ENCODE measurements around the gene FBN2.

Gene FBN2

GRCh38 chr5:128259607-128260021 is 278.4 kb downstream of the FBN2 start:
- TF ChIP-seq CTCF (IDR thresholded peaks at IDR 0.05; ENCODE audit: low read depth, low read length) = no peak
- H3K9me3 ChIP-seq (ENCODE audit: severe bottlenecking) = no peaks in the 10 kb centered on the region
- H3K4me3 ChIP-seq (ENCODE audit: low read depth, low read length) = no peak overlapping the region
- no peak overlapping the region for H3K27ac ChIP-seq
- no peaks in the 10 kb centered on the region for H3K27me3 ChIP-seq (ENCODE audit: insufficient read depth, low read depth, severe bottlenecking)
- no peaks in the 10 kb centered on the region for H3K36me3 ChIP-seq
- DNase-seq = no peak

DNA sequence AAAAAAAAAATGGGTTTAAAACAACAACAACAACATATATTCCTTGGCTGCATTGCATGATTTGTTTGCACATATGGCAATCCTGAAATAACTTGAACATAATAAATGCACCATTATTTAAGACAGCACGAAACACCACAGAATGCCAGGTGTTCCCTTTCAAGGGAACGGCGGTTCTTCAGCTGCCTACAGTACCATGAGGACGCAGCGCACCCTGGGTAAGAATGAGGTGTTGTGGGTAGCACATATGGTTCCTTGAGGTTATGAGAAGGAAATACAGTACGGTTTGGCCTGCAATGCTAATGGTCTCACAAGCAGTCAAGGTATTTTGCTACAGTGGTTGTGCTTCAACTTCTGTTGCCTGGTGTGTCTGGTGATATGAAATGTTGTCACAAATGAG is 279.7 kb downstream of the FBN2 start:
- H3K27me3 ChIP-seq (ENCODE audit: insufficient read depth, low read depth, severe bottlenecking) = no peaks in the 10 kb centered on the region
- H3K9me3 ChIP-seq (ENCODE audit: severe bottlenecking) = no peaks in the 10 kb centered on the region
- DNase-seq = no peak
- no peak overlapping the region for H3K27ac ChIP-seq
- H3K36me3 ChIP-seq = no peaks in the 10 kb centered on the region
- TF ChIP-seq CTCF (IDR thresholded peaks at IDR 0.05; ENCODE audit: low read depth, low read length) = no peak
- no peak overlapping the region for H3K4me3 ChIP-seq (ENCODE audit: low read depth, low read length)

GRCh38 chr5:128257076-128257475 is 281.0 kb downstream of the FBN2 start:
- no peaks in the 10 kb centered on the region for H3K36me3 ChIP-seq
- no peaks in the 10 kb centered on the region for H3K27me3 ChIP-seq (ENCODE audit: insufficient read depth, low read depth, severe bottlenecking)
- H3K27ac ChIP-seq = no peak overlapping the region
- H3K4me3 ChIP-seq (ENCODE audit: low read depth, low read length) = no peak overlapping the region
- TF ChIP-seq CTCF (IDR thresholded peaks at IDR 0.05; ENCODE audit: low read depth, low read length) = no peak
- DNase-seq = no peak
- H3K9me3 ChIP-seq (ENCODE audit: severe bottlenecking) = no peaks in the 10 kb centered on the region

GRCh38 chr5:128254789-128255188 is 283.3 kb downstream of the FBN2 start:
- Histone ChIP-seq H3K27me3 (ENCODE audit: insufficient read depth, low read depth, severe bottlenecking) (no peaks in the 10 kb centered on the region), H3K4me3 (ENCODE audit: low read depth, low read length) (no peak overlapping the region), H3K27ac (no peak overlapping the region), H3K9me3 (ENCODE audit: severe bottlenecking) (no peaks in the 10 kb centered on the region), H3K36me3 (no peaks in the 10 kb centered on the region)
- no peak for TF ChIP-seq CTCF (IDR thresholded peaks at IDR 0.05; ENCODE audit: low read depth, low read length)
- no peak for DNase-seq

GRCh38 chr5:128253880-128254279 is 284.2 kb downstream of the FBN2 start:
- TF ChIP-seq CTCF (IDR thresholded peaks at IDR 0.05; ENCODE audit: low read depth, low read length) = no peak
- H3K9me3 ChIP-seq (ENCODE audit: severe bottlenecking) = no peaks in the 10 kb centered on the region

DNA sequence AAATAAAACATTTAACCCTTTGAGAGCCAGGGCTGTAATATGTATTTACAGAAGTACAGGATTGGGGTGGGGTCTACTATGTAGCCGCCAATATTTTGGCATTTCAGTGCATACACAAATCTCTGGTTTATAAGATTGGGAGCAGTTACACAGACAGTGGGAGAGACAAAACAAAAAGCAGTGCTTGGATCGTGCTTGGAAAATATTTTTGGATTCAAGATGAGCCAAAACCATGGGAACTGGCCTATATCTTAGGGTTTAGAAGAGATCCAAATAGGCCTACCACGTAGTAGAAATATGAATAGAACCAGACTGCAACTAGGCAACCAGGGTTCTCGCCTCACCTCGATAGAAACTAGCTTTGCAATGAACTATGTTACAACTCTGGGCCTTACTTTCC is 284.9 kb downstream of the FBN2 start:
- DNase-seq = no peak
- no peak for TF ChIP-seq CTCF (IDR thresholded peaks at IDR 0.05; ENCODE audit: low read depth, low read length)
- Histone ChIP-seq H3K9me3 (ENCODE audit: severe bottlenecking) (no peaks in the 10 kb centered on the region), H3K27me3 (ENCODE audit: insufficient read depth, low read depth, severe bottlenecking) (no peaks in the 10 kb centered on the region), H3K4me3 (ENCODE audit: low read depth, low read length) (no peak overlapping the region), H3K36me3 (no peaks in the 10 kb centered on the region), H3K27ac (no peak overlapping the region)

More at GRCh38 chr5:128253880-128254279, 284.2 kb downstream of the FBN2 start:
- Histone ChIP-seq H3K36me3 (no peaks in the 10 kb centered on the region), H3K27me3 (ENCODE audit: insufficient read depth, low read depth, severe bottlenecking) (no peaks in the 10 kb centered on the region), H3K4me3 (ENCODE audit: low read depth, low read length) (no peak overlapping the region), H3K27ac (no peak overlapping the region)
- no peak for DNase-seq

Measured in WERI-Rb-1 (cell line).